Stomach (tissue), 4 donors: ENCODE data around the gene PPP2R2B.

Experiments used
- POLR2A ChIP-seq, 4 donors: fragments of 450-650 bp; IDR thresholded peaks; one replicate each; pipeline ENCODE4 v1.6.1; 2016; ENCODE audit warnings: antibody characterized with exemption in 4 of 4, control low read depth in 2 of 4, mild to moderate bottlenecking in 1 of 4, moderate library complexity in 1 of 4
- TF ChIP-seq, protein P1 (sequence below), 7 experiments: fragments of 450-650 bp in 4 of 7; fragments of 200-600 bp in 3 of 7; sonication (generic) in 3 of 7; IDR thresholded peaks; one replicate each; pipeline ENCODE4 v1.5.1; 2016 to 2019; ENCODE audit warnings: antibody characterized with exemption in 7 of 7, control low read depth in 2 of 7, mild to moderate bottlenecking in 1 of 7

DNA sequence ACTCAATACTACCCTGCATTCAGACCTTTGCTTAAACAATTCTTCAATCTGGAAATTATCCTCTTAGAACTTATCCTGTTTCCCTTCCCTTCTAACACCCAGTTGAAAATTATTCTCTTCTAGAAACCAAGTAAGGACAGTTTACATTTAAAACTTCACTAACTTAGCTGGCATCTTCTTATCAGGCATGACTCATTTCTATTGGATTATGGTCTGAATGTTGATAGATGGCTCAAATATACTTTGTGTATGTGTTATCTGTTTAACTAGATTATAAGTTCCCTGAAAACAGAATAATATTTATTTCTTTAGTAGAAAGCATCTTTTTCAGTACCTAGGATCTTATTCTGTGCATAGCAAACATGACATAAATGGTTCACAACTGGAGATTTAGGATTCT lies 161.9 kb downstream of the PPP2R2B start:
- TF ChIP-seq, protein P1, sequence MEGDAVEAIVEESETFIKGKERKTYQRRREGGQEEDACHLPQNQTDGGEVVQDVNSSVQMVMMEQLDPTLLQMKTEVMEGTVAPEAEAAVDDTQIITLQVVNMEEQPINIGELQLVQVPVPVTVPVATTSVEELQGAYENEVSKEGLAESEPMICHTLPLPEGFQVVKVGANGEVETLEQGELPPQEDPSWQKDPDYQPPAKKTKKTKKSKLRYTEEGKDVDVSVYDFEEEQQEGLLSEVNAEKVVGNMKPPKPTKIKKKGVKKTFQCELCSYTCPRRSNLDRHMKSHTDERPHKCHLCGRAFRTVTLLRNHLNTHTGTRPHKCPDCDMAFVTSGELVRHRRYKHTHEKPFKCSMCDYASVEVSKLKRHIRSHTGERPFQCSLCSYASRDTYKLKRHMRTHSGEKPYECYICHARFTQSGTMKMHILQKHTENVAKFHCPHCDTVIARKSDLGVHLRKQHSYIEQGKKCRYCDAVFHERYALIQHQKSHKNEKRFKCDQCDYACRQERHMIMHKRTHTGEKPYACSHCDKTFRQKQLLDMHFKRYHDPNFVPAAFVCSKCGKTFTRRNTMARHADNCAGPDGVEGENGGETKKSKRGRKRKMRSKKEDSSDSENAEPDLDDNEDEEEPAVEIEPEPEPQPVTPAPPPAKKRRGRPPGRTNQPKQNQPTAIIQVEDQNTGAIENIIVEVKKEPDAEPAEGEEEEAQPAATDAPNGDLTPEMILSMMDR (IDR thresholded peaks at IDR 0.05), result no peak
- no peak for TF ChIP-seq POLR2A (IDR thresholded peaks at IDR 0.05)
